PC-3 (cell line): Measurements from ENCODE around the gene AMN. TPM values are rescaled to one million over a fixed set of nuclear protein-coding genes. Genes with fewer than 3 reads are reported as not detected.

Experiments used
- ATAC-seq: fragments of 200-7000 bp; cut with Tn5 transposase; 2 replicates; pipeline ENCODE4 v1.9.1; 2020; ENCODE audit warnings: mild to moderate bottlenecking, moderate library complexity
- BruUV-seq: library from RNA; stranded (reverse); fragments of 400-500 nt; replicated peaks from 2 replicates; lab custom pipeline; 2021; lab: Mats Ljungman, UMichigan
- CTCF ChIA-PET: fragments of 300-600 bp; sonication (Branson Sonifier 250); formaldehyde crosslinking; loops from one replicate; lab custom pipeline; 2022; ENCODE audit warnings: antibody characterized with exemption; lab: Charles Lee
- POLR2A ChIA-PET: fragments of 300-600 bp; sonication (Branson Sonifier 250); formaldehyde crosslinking; loops from one replicate; lab custom pipeline; 2022; ENCODE audit warnings: antibody characterized with exemption; ENCODE audit not compliant: unreplicated experiment; lab: Charles Lee
- DNase-seq: peaks from one replicate; pipeline ENCODE4 v3.0.0-alpha.2; 2015
- H2AFZ ChIP-seq: fragments of 300-600 bp; sonication (generic); 2 replicates; pipeline ENCODE4 v1.6.0; 2016; ENCODE audit warnings: antibody characterized with exemption, low read length
- H3F3A ChIP-seq: fragments of 300-600 bp; sonication (generic); one replicate; pipeline ENCODE4 v1.6.0; 2017; ENCODE audit warnings: antibody characterized with exemption, low read length, control low read depth, mild to moderate bottlenecking; ENCODE audit not compliant: unreplicated experiment
- H3K27ac ChIP-seq: fragments of 300-600 bp; sonication (generic); 2 replicates; pipeline ENCODE4 v1.5.1; 2016; ENCODE audit warnings: mild to moderate bottlenecking, low read length
- H3K27me3 ChIP-seq: fragments of 300-600 bp; sonication (generic); 2 replicates; pipeline ENCODE4 v1.6.1; 2016; ENCODE audit warnings: low read length, mixed read lengths
- H3K36me3 ChIP-seq: fragments of 300-600 bp; sonication (generic); 2 replicates; pipeline ENCODE4 v1.6.1; 2016; ENCODE audit warnings: low read depth, mixed run types, low read length, mixed read lengths
- H3K4me1 ChIP-seq: fragments of 300-600 bp; sonication (generic); 2 replicates; pipeline ENCODE4 v1.5.1; 2016; ENCODE audit warnings: low read length; ENCODE audit not compliant: insufficient read depth
- H3K4me2 ChIP-seq: fragments of 300-600 bp; sonication (generic); 2 replicates; pipeline ENCODE4 v1.6.0; 2016; ENCODE audit warnings: low read length
- H3K4me3 ChIP-seq: fragments of 300-600 bp; sonication (generic); 2 replicates; pipeline ENCODE4 v1.5.1; 2016; ENCODE audit warnings: mild to moderate bottlenecking, low read length, mixed read lengths
- H3K79me2 ChIP-seq: fragments of 300-600 bp; sonication (generic); 2 replicates; pipeline ENCODE4 v1.6.1; 2017; ENCODE audit warnings: low read length, mixed read lengths
- H3K9ac ChIP-seq: fragments of 300-600 bp; sonication (generic); 2 replicates; pipeline ENCODE4 v1.6.0; 2016; ENCODE audit warnings: mild to moderate bottlenecking, low read length
- H3K9me2 ChIP-seq: fragments of 300-600 bp; sonication (generic); replicated peaks from 2 replicates; pipeline ENCODE4 v1.6.1; 2016; ENCODE audit warnings: mixed run types, low read length, mixed read lengths
- H3K9me3 ChIP-seq: fragments of 300-600 bp; sonication (generic); 2 replicates; pipeline ENCODE4 v1.6.1; 2016; ENCODE audit warnings: low read length, mixed read lengths
- H4K20me1 ChIP-seq: fragments of 300-600 bp; sonication (generic); 2 replicates; pipeline ENCODE4 v1.6.1; 2016; ENCODE audit warnings: low read length, mixed read lengths
- EZH2 ChIP-seq: fragments of 300-600 bp; sonication (generic); IDR thresholded peaks from one replicate; pipeline ENCODE4 v1.6.1; 2017; ENCODE audit warnings: antibody characterized with exemption, mild to moderate bottlenecking, low read length; ENCODE audit not compliant: unreplicated experiment
- EZH2phosphoT487 ChIP-seq: fragments of 300-600 bp; sonication (generic); IDR thresholded peaks from 2 replicates; pipeline ENCODE4 v1.6.1; 2018; ENCODE audit warnings: mild to moderate bottlenecking, antibody characterized with exemption, low read length, borderline replicate concordance
- intact Hi-C: fragments of 100-400 bp; cut with micrococcal nuclease; formaldehyde crosslinking; loops from 2 replicates; pipeline ENCODE4 v1.9.0; 2023
- total RNA-seq: library from RNA; depleted of rRNA; stranded (reverse); fragments of >200 nt; gene quantifications from 2 replicates; pipeline ENCODE4 v1.2.3, GENCODE V29; 2014
- TF ChIP-seq, protein P1 (sequence below): fragments of 300-600 bp; sonication (generic); conservative IDR thresholded peaks from 2 replicates; pipeline ENCODE4 v1.5.1; 2017; ENCODE audit warnings: antibody characterized with exemption, low read depth, mild to moderate bottlenecking, low read length

Gene AMN
- total RNA-seq, 1 experiment from 2014 or later = not detected

DNA sequence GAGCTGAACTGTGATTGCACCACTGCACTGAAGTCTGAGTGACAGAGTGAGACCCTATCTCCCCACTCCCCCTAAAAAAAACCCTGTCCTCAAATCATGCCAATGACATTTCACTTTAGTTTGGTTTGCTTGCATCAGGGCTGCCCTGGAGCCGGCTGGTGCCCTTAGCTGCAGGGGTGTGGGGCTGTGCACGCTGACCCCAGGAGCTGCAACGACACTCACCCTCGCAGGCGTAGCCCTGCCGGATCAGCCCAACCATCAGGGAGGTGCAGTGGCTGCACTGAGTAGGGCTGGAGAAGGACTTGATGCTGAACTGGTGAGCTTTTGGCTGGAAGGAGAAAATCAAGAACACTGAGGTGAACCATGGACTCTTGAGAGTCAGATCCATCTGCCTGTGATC lies 29.8 kb downstream of the AMN start:
- peaks cover 41% of the 10 kb centered on the region; the same call in 1 of the 2 replicates for H3K36me3 ChIP-seq
- H3K27me3 ChIP-seq = no peaks in the 10 kb centered on the region
- intact Hi-C loops = no loop called here
- H2AFZ ChIP-seq = no peak overlapping the region
- no peaks in the 10 kb centered on the region for H3K79me2 ChIP-seq
- no peak overlapping the region for H3K27ac ChIP-seq
- DNase-seq = no peak
- no peak overlapping the region for H3K4me2 ChIP-seq
- no peaks in the 10 kb centered on the region for H3K9me3 ChIP-seq
- no peak overlapping the region for H3K9ac ChIP-seq
- no peaks in the 10 kb centered on the region for H4K20me1 ChIP-seq
- ATAC-seq = no peak
- ChIA-PET CTCF (no interaction called here), POLR2A (no interaction called here)
- H3F3A ChIP-seq = no peaks in the 10 kb centered on the region
- no peak overlapping the region for H3K4me3 ChIP-seq
- TF ChIP-seq EZH2 (no peak), EZH2phosphoT487 (no peak)
- TF ChIP-seq, protein P1, sequence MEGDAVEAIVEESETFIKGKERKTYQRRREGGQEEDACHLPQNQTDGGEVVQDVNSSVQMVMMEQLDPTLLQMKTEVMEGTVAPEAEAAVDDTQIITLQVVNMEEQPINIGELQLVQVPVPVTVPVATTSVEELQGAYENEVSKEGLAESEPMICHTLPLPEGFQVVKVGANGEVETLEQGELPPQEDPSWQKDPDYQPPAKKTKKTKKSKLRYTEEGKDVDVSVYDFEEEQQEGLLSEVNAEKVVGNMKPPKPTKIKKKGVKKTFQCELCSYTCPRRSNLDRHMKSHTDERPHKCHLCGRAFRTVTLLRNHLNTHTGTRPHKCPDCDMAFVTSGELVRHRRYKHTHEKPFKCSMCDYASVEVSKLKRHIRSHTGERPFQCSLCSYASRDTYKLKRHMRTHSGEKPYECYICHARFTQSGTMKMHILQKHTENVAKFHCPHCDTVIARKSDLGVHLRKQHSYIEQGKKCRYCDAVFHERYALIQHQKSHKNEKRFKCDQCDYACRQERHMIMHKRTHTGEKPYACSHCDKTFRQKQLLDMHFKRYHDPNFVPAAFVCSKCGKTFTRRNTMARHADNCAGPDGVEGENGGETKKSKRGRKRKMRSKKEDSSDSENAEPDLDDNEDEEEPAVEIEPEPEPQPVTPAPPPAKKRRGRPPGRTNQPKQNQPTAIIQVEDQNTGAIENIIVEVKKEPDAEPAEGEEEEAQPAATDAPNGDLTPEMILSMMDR = no peak
- no TSS peak for BruUV-seq
- peaks cover 10% of the 10 kb centered on the region for H3K4me1 ChIP-seq
- no peaks in the 10 kb centered on the region for H3K9me2 ChIP-seq

DNA sequence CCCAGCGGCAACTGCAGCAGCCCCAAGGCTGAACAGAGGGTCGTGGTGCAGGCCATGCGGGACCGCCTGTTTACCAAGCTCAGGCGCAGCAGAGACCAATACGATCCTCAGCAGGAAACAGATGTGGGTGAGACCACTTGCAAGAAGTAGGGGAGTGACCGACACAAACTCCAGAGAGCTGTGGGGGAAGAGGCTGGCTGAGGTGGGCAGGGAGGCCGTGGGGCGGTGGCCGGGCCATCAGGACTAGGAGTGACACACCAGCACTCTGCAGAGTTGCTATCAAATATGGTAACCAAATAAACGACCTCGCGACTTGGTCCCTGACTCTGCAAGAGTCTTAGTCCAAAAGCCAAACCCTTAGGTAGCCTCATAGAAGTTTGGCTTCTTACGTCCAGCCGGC lies 30.6 kb downstream of the AMN start:
- CTCF ChIA-PET = no interaction called here
- DNase-seq = no peak
- TF ChIP-seq, protein P1 = no peak
- TF ChIP-seq EZH2 (no peak), EZH2phosphoT487 (no peak)

DNA sequence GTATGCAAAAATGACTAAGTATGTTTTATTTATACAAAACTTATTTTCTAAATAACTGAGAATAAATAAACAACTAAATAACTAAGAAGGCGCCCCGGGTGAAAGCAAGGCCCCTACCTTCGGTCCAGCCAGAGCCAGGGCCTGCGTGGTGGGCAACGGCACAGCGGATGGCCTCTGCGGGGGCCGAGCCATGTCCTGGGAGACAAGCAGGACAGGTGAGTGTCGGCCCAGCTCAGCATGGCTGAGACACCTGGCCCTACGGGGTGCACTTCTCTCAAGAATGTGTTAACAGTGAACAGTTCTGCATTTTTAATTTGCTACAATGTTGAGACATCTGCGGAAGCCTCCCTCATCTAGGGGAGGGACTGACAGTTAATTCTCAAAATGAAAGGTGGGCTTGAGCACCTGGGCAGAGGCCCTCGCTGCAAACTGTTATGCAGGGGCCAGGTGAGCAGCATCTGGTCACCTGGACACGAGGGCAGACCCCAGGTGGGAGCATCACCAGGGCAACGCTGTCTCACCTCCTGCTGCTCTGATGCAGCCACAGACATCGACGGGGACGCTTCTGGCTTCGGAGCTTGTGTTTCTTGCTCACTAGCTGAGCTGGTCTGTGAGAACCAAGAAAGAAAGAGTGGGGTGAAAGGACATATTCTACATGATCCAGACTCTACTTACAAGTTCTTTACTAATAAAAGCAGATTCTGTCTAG lies 31.8 kb downstream of the AMN start:
- no TSS peak for BruUV-seq
- H3K4me1 ChIP-seq = peaks cover 5% of the 10 kb centered on the region; the same call in 1 of the 2 replicates
- no peak overlapping the region for H2AFZ ChIP-seq
- no peak overlapping the region for H3K27ac ChIP-seq
- no peak overlapping the region for H3K4me2 ChIP-seq
- no peaks in the 10 kb centered on the region for H3F3A ChIP-seq
- H3K4me3 ChIP-seq = no peak overlapping the region
- no peaks in the 10 kb centered on the region for H3K9me2 ChIP-seq
- peaks cover 52% of the 10 kb centered on the region for H3K36me3 ChIP-seq
- TF ChIP-seq, protein P1 = no peak
- no peak for TF ChIP-seq EZH2
- no peak for TF ChIP-seq EZH2phosphoT487
- no peaks in the 10 kb centered on the region for H4K20me1 ChIP-seq
- no peaks in the 10 kb centered on the region for H3K79me2 ChIP-seq
- no peak for ATAC-seq
- no peaks in the 10 kb centered on the region for H3K9me3 ChIP-seq
- H3K27me3 ChIP-seq = no peaks in the 10 kb centered on the region
- DNase-seq = no peak
- ChIA-PET POLR2A (no interaction called here), CTCF (no interaction called here)
- no peak overlapping the region for H3K9ac ChIP-seq
- intact Hi-C loops = no loop called here

More for the DNA sequence above, 30.6 kb downstream of the AMN start:
- H3K4me1 ChIP-seq = peaks cover 10% of the 10 kb centered on the region
- intact Hi-C loops = no loop called here
- no TSS peak for BruUV-seq
- no peaks in the 10 kb centered on the region for H4K20me1 ChIP-seq
- H2AFZ ChIP-seq = no peak overlapping the region
- POLR2A ChIA-PET = no interaction called here
- no peak overlapping the region for H3K27ac ChIP-seq
- no peaks in the 10 kb centered on the region for H3K79me2 ChIP-seq
- no peaks in the 10 kb centered on the region for H3K9me2 ChIP-seq
- no peak overlapping the region for H3K9ac ChIP-seq
- no peak overlapping the region for H3K4me3 ChIP-seq
- H3K27me3 ChIP-seq = no peaks in the 10 kb centered on the region
- H3K4me2 ChIP-seq = no peak overlapping the region
- peaks cover 45% of the 10 kb centered on the region for H3K36me3 ChIP-seq
- no peaks in the 10 kb centered on the region for H3K9me3 ChIP-seq
- no peak for ATAC-seq
- no peaks in the 10 kb centered on the region for H3F3A ChIP-seq
